RWPE2 (cell line): ENCODE data around the gene PIP4K2B.

ENCODE experiments used
- ATAC-seq: fragments of 200-7000 bp; cut with Tn5 transposase; 3 replicates; pipeline ENCODE4 v1.9.1; 2021; ENCODE audit warnings: low read depth
- DNase-seq: peaks from one replicate; pipeline ENCODE4 v3.0.0-alpha.2; 2020; ENCODE audit warnings: low spot score
- H3K27ac ChIP-seq: fragments of 450-650 bp; 2 replicates; pipeline ENCODE4 v1.5.1; 2017; ENCODE audit warnings: mild to moderate bottlenecking; ENCODE audit not compliant: poor library complexity, severe bottlenecking
- H3K27me3 ChIP-seq: fragments of 250-450 bp; sonication (Bioruptor Pico); 2 replicates; pipeline ENCODE4 v1.5.1; 2021; ENCODE audit warnings: mild to moderate bottlenecking, moderate library complexity; ENCODE audit not compliant: insufficient read depth, poor library complexity, severe bottlenecking
- H3K36me3 ChIP-seq: fragments of 250-450 bp; sonication (Bioruptor Pico); 2 replicates; pipeline ENCODE4 v1.5.1; 2020; ENCODE audit warnings: low read depth, mild to moderate bottlenecking, moderate library complexity
- H3K4me1 ChIP-seq: fragments of 250-450 bp; sonication (Bioruptor Pico); 2 replicates; pipeline ENCODE4 v1.5.1; 2021; ENCODE audit warnings: mild to moderate bottlenecking, moderate library complexity; ENCODE audit not compliant: insufficient read depth, poor library complexity, severe bottlenecking
- H3K4me3 ChIP-seq: fragments of 250-450 bp; sonication (Bioruptor Pico); 2 replicates; pipeline ENCODE4 v1.5.1; 2021; ENCODE audit warnings: mild to moderate bottlenecking, moderate library complexity; ENCODE audit not compliant: severe bottlenecking
- H3K9me3 ChIP-seq: fragments of 250-450 bp; sonication (Bioruptor Pico); 2 replicates; pipeline ENCODE4 v1.5.1; 2021; ENCODE audit warnings: mild to moderate bottlenecking, moderate library complexity; ENCODE audit not compliant: severe bottlenecking
- TF ChIP-seq, protein P1 (sequence below): fragments of 450-650 bp; IDR thresholded peaks from one replicate; pipeline ENCODE4 v1.5.1; 2017; ENCODE audit warnings: mild to moderate bottlenecking, moderate library complexity; ENCODE audit not compliant: poor library complexity, severe bottlenecking

PIP4K2B gene

DNA sequence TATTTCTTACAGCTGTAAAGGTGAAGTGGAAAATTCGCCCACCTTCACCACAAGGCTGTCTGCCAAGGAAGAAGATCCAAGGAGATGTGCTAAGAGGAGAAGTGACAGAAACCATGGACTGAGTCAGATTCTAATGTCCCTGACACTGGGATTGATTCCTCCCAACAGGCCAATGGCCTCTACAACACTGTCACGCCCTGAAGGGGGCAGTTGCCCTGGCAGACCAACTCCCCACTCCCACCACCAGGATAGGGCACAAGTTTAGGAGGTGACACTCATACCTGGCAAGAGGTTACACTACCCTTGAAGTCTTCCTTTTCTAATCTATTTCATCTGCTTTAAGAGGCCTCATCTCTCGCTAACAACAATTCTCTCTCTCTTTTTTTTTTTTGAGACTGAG, 16.1 kb downstream of the PIP4K2B start:
- TF ChIP-seq, protein P1, sequence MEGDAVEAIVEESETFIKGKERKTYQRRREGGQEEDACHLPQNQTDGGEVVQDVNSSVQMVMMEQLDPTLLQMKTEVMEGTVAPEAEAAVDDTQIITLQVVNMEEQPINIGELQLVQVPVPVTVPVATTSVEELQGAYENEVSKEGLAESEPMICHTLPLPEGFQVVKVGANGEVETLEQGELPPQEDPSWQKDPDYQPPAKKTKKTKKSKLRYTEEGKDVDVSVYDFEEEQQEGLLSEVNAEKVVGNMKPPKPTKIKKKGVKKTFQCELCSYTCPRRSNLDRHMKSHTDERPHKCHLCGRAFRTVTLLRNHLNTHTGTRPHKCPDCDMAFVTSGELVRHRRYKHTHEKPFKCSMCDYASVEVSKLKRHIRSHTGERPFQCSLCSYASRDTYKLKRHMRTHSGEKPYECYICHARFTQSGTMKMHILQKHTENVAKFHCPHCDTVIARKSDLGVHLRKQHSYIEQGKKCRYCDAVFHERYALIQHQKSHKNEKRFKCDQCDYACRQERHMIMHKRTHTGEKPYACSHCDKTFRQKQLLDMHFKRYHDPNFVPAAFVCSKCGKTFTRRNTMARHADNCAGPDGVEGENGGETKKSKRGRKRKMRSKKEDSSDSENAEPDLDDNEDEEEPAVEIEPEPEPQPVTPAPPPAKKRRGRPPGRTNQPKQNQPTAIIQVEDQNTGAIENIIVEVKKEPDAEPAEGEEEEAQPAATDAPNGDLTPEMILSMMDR = no peak
- H3K4me3 ChIP-seq = no peak overlapping the region
- no peak for DNase-seq
- H3K4me1 ChIP-seq = no peaks in the 10 kb centered on the region
- H3K27ac ChIP-seq = no peak overlapping the region
- no peak for ATAC-seq
- peaks cover 75% of the 10 kb centered on the region for H3K36me3 ChIP-seq
- no peaks in the 10 kb centered on the region for H3K27me3 ChIP-seq
- no peaks in the 10 kb centered on the region for H3K9me3 ChIP-seq

DNA sequence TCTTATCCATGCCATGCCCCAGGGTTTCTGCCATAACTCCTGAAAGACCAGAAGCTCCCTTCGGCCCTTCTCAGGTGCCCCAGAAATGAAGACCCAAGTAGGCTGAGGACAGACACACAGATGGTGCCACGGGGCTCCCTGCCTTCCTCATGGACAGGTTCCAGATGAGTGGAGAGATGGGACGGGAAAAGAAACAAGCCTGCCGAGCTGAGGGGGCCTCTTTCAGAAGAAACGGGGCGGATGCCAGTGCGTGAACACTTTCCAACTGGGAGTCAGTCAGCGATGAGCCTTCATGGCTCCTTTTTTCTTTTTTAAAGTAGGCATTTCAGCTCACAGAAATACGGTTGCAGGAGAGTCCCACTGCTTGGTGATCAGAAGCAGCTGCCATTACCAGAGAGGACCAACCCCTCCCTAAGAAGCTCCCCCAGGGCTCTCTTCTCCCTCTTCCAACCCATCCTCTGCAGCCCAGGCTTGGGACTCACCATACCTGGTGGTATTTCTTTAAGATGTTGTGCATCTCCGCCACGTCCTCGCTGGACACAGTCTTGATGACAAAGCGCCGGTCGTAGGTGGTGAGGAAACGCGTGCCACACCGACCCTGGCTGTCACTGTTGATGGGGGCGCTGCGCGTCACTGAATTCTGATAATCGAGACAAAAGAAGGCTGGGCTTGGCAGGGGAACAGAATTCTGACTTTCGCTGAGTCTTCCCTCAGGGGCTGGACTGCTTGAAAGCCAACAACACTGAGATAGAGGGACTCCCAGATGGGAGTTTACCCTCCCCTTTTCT, 19.2 kb downstream of the PIP4K2B start:
- Histone ChIP-seq H3K4me3 (no peak overlapping the region), H3K27me3 (no peaks in the 10 kb centered on the region), H3K9me3 (no peaks in the 10 kb centered on the region), H3K4me1 (no peaks in the 10 kb centered on the region), H3K36me3 (peaks cover 89% of the 10 kb centered on the region), H3K27ac (no peak overlapping the region)
- no peak for DNase-seq
- TF ChIP-seq, protein P1 = no peak
- ATAC-seq = no peak

GRCh38 chr17:38777641-38778250, 21.6 kb downstream of the PIP4K2B start:
- Histone ChIP-seq H3K4me1 (no peaks in the 10 kb centered on the region), H3K27ac (no peak overlapping the region), H3K27me3 (no peaks in the 10 kb centered on the region), H3K9me3 (no peaks in the 10 kb centered on the region), H3K36me3 (peaks cover 89% of the 10 kb centered on the region), H3K4me3 (no peak overlapping the region)
- ATAC-seq = no peak
- DNase-seq = no peak
- TF ChIP-seq, protein P1 = no peak

GRCh38 chr17:38773258-38773657, 26.1 kb downstream of the PIP4K2B start:
- Histone ChIP-seq H3K4me3 (no peak overlapping the region), H3K36me3 (peaks cover 91% of the 10 kb centered on the region), H3K27ac (no peak overlapping the region), H3K27me3 (no peaks in the 10 kb centered on the region), H3K4me1 (no peaks in the 10 kb centered on the region), H3K9me3 (no peaks in the 10 kb centered on the region)
- TF ChIP-seq, protein P1 = no peak
- ATAC-seq = no peak
- DNase-seq = no peak

DNA sequence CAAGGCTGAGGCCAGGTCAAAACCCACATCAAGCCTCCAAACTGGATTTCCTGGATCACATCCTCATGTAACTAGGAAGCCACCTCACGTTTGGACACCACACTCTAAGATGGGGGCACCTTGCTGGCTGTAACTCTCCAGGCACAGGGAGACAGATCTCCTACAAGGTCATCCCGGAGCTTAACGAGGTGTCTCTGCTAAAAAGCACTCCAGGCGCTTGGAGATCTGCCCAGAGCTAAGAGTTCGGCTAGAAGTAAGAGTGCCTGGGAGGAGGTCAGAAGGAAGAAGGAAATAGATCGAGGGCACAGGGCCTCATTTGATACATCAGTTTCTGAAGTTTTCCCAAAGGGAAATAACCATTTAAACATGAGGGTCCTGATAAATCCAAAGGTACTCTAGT, 30.9 kb downstream of the PIP4K2B start:
- DNase-seq = no peak
- H3K4me3 ChIP-seq = no peak overlapping the region
- H3K36me3 ChIP-seq = peaks cover 85% of the 10 kb centered on the region
- H3K9me3 ChIP-seq = no peaks in the 10 kb centered on the region
- TF ChIP-seq, protein P1 = no peak
- H3K27me3 ChIP-seq = no peaks in the 10 kb centered on the region
- H3K4me1 ChIP-seq = no peaks in the 10 kb centered on the region
- no peak overlapping the region for H3K27ac ChIP-seq
- ATAC-seq = no peak
